Trophoblast cell (in vitro differentiated cells and primary cell): Measurements from ENCODE around the gene MTHFS.

Experiments used
- DNase-seq, 2 donors: peaks; one replicate each; pipeline ENCODE4 v3.0.0-alpha.2; 2016
- H2AFZ ChIP-seq: 2 replicates; pipeline ENCODE4 v1.6.1; 2013; ENCODE audit warnings: low read length, moderate library complexity, mild to moderate bottlenecking; ENCODE audit not compliant: insufficient read depth, poor library complexity
- H2AK5ac ChIP-seq: 2 replicates; pipeline ENCODE4 v1.6.1; 2013; ENCODE audit warnings: mild to moderate bottlenecking, low read length
- H2BK120ac ChIP-seq: 2 replicates; pipeline ENCODE4 v1.6.1; 2013; ENCODE audit warnings: low read length, mild to moderate bottlenecking, moderate library complexity; ENCODE audit not compliant: insufficient read depth, poor library complexity
- H2BK12ac ChIP-seq: 2 replicates; pipeline ENCODE4 v1.6.1; 2013; ENCODE audit warnings: mild to moderate bottlenecking, low read length, moderate library complexity
- H2BK5ac ChIP-seq: 2 replicates; pipeline ENCODE4 v1.6.1; 2013; ENCODE audit warnings: low read length, low read depth, moderate library complexity, mild to moderate bottlenecking; ENCODE audit not compliant: poor library complexity
- H3K14ac ChIP-seq: 2 replicates; pipeline ENCODE4 v1.6.1; 2013; ENCODE audit warnings: mild to moderate bottlenecking, low read length
- H3K18ac ChIP-seq: 2 replicates; pipeline ENCODE4 v1.6.1; 2013; ENCODE audit warnings: mild to moderate bottlenecking, low read length
- H3K23ac ChIP-seq: 2 replicates; pipeline ENCODE4 v1.6.1; 2013; ENCODE audit warnings: low read length
- H3K27ac ChIP-seq: 2 replicates; pipeline ENCODE4 v1.5.1; 2013; ENCODE audit warnings: low read depth, mild to moderate bottlenecking, inconsistent platforms, low read length, moderate library complexity
- H3K27me3 ChIP-seq: 2 replicates; pipeline ENCODE4 v1.6.1; 2013; ENCODE audit warnings: inconsistent platforms, mild to moderate bottlenecking, low read length, moderate library complexity; ENCODE audit not compliant: insufficient read depth
- H3K36me3 ChIP-seq, 2 experiments: 1 replicate in 1 of 2; 2 replicates in 1 of 2; pipeline ENCODE4 v1.6.1; 2013; ENCODE audit warnings: low read length in 2 of 2, mild to moderate bottlenecking in 2 of 2, moderate library complexity in 1 of 2; ENCODE audit not compliant: insufficient read depth in 2 of 2, control insufficient read depth in 1 of 2
- H3K4ac ChIP-seq: 2 replicates; pipeline ENCODE4 v1.6.1; 2013; ENCODE audit warnings: low read depth, mild to moderate bottlenecking, low read length, moderate library complexity
- H3K4me1 ChIP-seq, 2 experiments: 1 replicate in 1 of 2; 2 replicates in 1 of 2; pipeline ENCODE4 v1.6.1; 2013; ENCODE audit warnings: low read length in 2 of 2, mild to moderate bottlenecking in 2 of 2, moderate library complexity in 1 of 2; ENCODE audit not compliant: insufficient read depth in 2 of 2, control insufficient read depth in 1 of 2
- H3K4me2 ChIP-seq: 2 replicates; pipeline ENCODE4 v1.6.1; 2013; ENCODE audit warnings: inconsistent platforms, mild to moderate bottlenecking, low read length, moderate library complexity
- H3K4me3 ChIP-seq: 2 replicates; pipeline ENCODE4 v1.5.1; 2013; ENCODE audit warnings: mild to moderate bottlenecking, low read depth, low read length, inconsistent platforms
- H3K79me1 ChIP-seq: one replicate; pipeline ENCODE4 v1.6.1; 2013; ENCODE audit warnings: low read length
- H3K79me2 ChIP-seq: 2 replicates; pipeline ENCODE4 v1.6.1; 2013; ENCODE audit warnings: low read length, mild to moderate bottlenecking; ENCODE audit not compliant: control insufficient read depth, insufficient read depth, poor library complexity
- H3K9ac ChIP-seq: 2 replicates; pipeline ENCODE4 v1.6.1; 2013; ENCODE audit warnings: mild to moderate bottlenecking, low read length
- H3K9me3 ChIP-seq: 2 replicates; pipeline ENCODE4 v1.6.1; 2013; ENCODE audit warnings: low read depth, mild to moderate bottlenecking, control low read depth, inconsistent platforms, low read length; ENCODE audit not compliant: insufficient read depth
- H4K12ac ChIP-seq: 2 replicates; pipeline ENCODE4 v1.6.1; 2013; ENCODE audit warnings: low read depth, mild to moderate bottlenecking, low read length, moderate library complexity
- H4K8ac ChIP-seq: 2 replicates; pipeline ENCODE4 v1.6.1; 2013; ENCODE audit warnings: low read depth, mild to moderate bottlenecking, low read length, moderate library complexity
- H4K91ac ChIP-seq: one replicate; pipeline ENCODE4 v1.6.1; 2013; ENCODE audit warnings: low read depth, mild to moderate bottlenecking, low read length, moderate library complexity
- WGBS: extraction: QIAGEN DNeasy Blood & Tissue Kit; methylation state at CpG from one replicate; pipeline ENCODE4 v1.1.7; 2013; ENCODE audit warnings: missing lambda C conversion rate; ENCODE audit not compliant: insufficient read length, insufficient coverage; ENCODE audit errors: extremely low coverage; 5-methylcytosine and 5-hydroxymethylcytosine counted together

The MTHFS gene

GRCh38 chr15:79831604-79832003, 65.2 kb downstream of the MTHFS start:
- H3K36me3 ChIP-seq: peaks cover 0 to 4% of the 10 kb centered on the region in 2 experiments
- H3K4me3 ChIP-seq: no peak overlapping the region
- H3K23ac ChIP-seq: no peak overlapping the region
- DNase-seq: no peak
- H2BK12ac ChIP-seq: no peak overlapping the region
- H2BK5ac ChIP-seq: no peak overlapping the region
- H2AK5ac ChIP-seq: no peak overlapping the region
- no peak overlapping the region for H3K14ac ChIP-seq
- H4K8ac ChIP-seq: no peak overlapping the region
- no peaks in the 10 kb centered on the region for H3K4me1 ChIP-seq
- no peaks in the 10 kb centered on the region for H3K79me1 ChIP-seq
- H3K18ac ChIP-seq: no peak overlapping the region
- WGBS: no CpG with 5 or more reads among the region's 1 CpG
- no peak overlapping the region for H3K27ac ChIP-seq
- H4K12ac ChIP-seq: no peak overlapping the region
- no peak overlapping the region for H2AFZ ChIP-seq
- no peak overlapping the region for H3K4ac ChIP-seq
- H2BK120ac ChIP-seq: no peak overlapping the region
- H3K4me2 ChIP-seq: no peak overlapping the region
- H3K27me3 ChIP-seq: no peaks in the 10 kb centered on the region
- no peaks in the 10 kb centered on the region for H3K9me3 ChIP-seq
- no peaks in the 10 kb centered on the region for H3K79me2 ChIP-seq
- H3K9ac ChIP-seq: no peak overlapping the region
- H4K91ac ChIP-seq: no peak overlapping the region

- Histone ChIP-seq H3K9me3 (no peaks in the 10 kb centered on the region), H3K4ac (no peak overlapping the region), H4K91ac (no peak overlapping the region), H4K12ac (no peak overlapping the region), H2AFZ (no peak overlapping the region), H3K18ac (no peak overlapping the region), H3K9ac (no peak overlapping the region), H3K4me1 (no peaks in the 10 kb centered on the region), H3K79me2 (no peaks in the 10 kb centered on the region), H3K23ac (no peak overlapping the region), H3K36me3 (peaks cover 0 to 4% of the 10 kb centered on the region in 2 experiments), H2AK5ac (no peak overlapping the region), H3K4me2 (no peak overlapping the region), H4K8ac (no peak overlapping the region), H3K79me1 (no peaks in the 10 kb centered on the region), H2BK120ac (no peak overlapping the region), H2BK5ac (no peak overlapping the region), H3K4me3 (no peak overlapping the region), H3K14ac (no peak overlapping the region), H2BK12ac (no peak overlapping the region), H3K27ac (no peak overlapping the region), H3K27me3 (no peaks in the 10 kb centered on the region)
- no CpG with 5 or more reads among the region's 14 CpGs for WGBS
- no peak for DNase-seq
Observed at GRCh38 chr15:79829950-79830349, 66.9 kb downstream of the MTHFS start.

DNA sequence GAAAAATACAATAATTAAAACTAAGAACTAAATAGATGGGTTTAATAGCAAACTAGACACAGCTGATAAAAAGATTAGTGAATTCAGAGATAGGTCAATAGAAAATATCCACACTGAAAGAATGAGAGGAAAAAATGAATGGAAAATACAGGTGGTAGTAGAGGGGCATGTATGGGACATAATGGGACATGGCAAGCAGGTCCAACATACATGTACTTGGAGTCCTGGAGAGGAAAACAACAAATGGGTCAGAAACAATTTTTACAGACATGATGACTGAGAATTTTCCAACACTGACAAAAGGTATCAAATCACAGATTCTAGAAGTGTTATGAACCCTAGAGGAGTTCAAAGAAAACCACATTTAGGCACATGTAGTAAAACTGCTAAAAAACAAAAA, 68.4 kb downstream of the MTHFS start:
- Histone ChIP-seq H3K36me3 (no peaks in the 10 kb centered on the region), H2BK120ac (no peak overlapping the region), H2AK5ac (no peak overlapping the region), H3K9ac (no peak overlapping the region), H4K8ac (no peak overlapping the region), H3K9me3 (no peaks in the 10 kb centered on the region), H3K4me2 (no peak overlapping the region), H4K91ac (no peak overlapping the region), H3K27me3 (no peaks in the 10 kb centered on the region), H2BK5ac (no peak overlapping the region), H3K14ac (no peak overlapping the region), H2AFZ (no peak overlapping the region), H3K79me1 (no peaks in the 10 kb centered on the region), H3K23ac (no peak overlapping the region), H3K79me2 (no peaks in the 10 kb centered on the region), H3K18ac (no peak overlapping the region), H4K12ac (no peak overlapping the region), H3K27ac (no peak overlapping the region), H2BK12ac (no peak overlapping the region), H3K4ac (no peak overlapping the region), H3K4me1 (no peaks in the 10 kb centered on the region), H3K4me3 (no peak overlapping the region)
- no peak for DNase-seq

DNA sequence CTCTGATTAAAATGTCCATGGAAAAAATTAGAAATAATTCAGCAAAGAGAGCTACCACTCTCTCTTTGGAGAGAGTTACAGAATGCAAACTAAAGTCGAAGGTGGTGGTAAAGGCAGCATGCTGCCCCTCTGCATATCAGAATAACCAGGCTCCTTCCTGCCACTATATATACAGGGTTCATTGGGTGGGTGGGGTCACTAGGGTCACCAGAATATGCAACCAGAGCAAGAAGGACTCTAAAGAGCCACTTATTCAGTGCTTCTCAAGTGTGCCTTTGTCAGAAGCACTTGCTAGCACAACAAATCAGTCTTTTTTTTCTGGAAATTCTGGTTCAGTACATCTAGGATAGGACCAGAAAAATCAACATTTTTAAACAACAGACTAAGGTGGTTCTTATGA, 70.0 kb downstream of the MTHFS start:
- H2AK5ac ChIP-seq: no peak overlapping the region
- H3K4ac ChIP-seq: no peak overlapping the region
- no peaks in the 10 kb centered on the region for H3K27me3 ChIP-seq
- no peaks in the 10 kb centered on the region for H3K4me1 ChIP-seq
- no peak overlapping the region for H4K12ac ChIP-seq
- H2BK5ac ChIP-seq: no peak overlapping the region
- no peak overlapping the region for H2BK12ac ChIP-seq
- WGBS: no CpG with 5 or more reads among the region's 1 CpG
- H3K79me1 ChIP-seq: no peaks in the 10 kb centered on the region
- H3K14ac ChIP-seq: no peak overlapping the region
- H4K91ac ChIP-seq: no peak overlapping the region
- H3K4me2 ChIP-seq: no peak overlapping the region
- H2BK120ac ChIP-seq: no peak overlapping the region
- H3K79me2 ChIP-seq: no peaks in the 10 kb centered on the region
- H3K9ac ChIP-seq: no peak overlapping the region
- H3K36me3 ChIP-seq: no peaks in the 10 kb centered on the region
- no peak overlapping the region for H3K4me3 ChIP-seq
- H3K27ac ChIP-seq: no peak overlapping the region
- no peak overlapping the region for H3K23ac ChIP-seq
- DNase-seq: no peak
- H2AFZ ChIP-seq: no peak overlapping the region
- peaks cover 2% of the 10 kb centered on the region for H3K9me3 ChIP-seq
- no peak overlapping the region for H4K8ac ChIP-seq
- H3K18ac ChIP-seq: no peak overlapping the region
